ENCODE results near the gene WWC2.
"Not testable (repeated sequence)": the region's sequence is repeated elsewhere in the genome, so short reads cannot be mapped to it uniquely, and the experiment has no call there.

Gene WWC2

GRCh38 chr4:183100827-183101226, 1.8 kb downstream of the WWC2 start:
- DNase-seq (ENCODE audit: low read depth) = no peak

- no peak for DNase-seq (ENCODE audit: low read depth)
Observed at GRCh38 chr4:183101956-183102480, 3.0 kb downstream of the WWC2 start.

DNA sequence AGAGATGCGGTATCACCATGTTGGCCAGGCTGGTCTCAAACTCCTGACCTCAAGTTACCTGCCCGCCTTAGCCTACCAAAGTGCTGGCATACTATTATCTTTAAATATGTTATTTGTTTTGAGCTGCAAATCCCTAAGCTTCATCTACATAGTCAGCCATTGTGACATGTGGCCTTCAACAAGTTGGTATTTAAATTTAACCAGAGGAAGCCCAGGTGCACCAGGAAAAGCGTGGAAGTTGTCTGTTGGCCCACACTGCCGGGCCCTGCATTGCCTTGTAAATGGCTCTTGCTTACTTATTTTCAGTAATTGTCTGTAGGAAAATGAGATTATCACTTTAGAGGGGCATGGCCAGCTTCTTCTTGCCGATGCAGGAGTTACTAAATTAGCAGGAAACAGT, 6.0 kb downstream of the WWC2 start:
- no peak for DNase-seq (ENCODE audit: low read depth)

GRCh38 chr4:183106839-183107238, 7.8 kb downstream of the WWC2 start:
- DNase-seq (ENCODE audit: low read depth) = no peak

- no peak for DNase-seq (ENCODE audit: low read depth)
Observed at GRCh38 chr4:183107891-183108459, 8.9 kb downstream of the WWC2 start.

DNA sequence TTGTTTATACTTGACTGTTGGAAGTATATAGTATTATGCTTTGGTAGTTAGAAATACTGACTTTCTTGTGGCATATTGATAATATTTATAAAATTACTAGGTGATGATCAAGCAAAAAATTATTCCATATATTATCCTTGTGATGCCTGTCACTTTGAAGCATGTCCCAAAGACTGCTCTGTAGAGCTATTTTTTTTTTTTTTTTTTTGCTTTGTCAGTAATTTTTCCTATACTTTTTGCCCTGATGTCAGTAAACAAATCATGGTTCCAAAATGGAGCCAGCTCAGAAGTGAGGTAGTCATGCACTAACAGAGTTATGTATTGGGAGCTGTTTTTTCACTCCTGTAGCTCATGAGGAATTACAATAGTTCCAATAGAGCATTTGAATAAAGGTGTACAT, 11.2 kb downstream of the WWC2 start:
- DNase-seq (ENCODE audit: low read depth) = no peak

GRCh38 chr4:183111452-183111885, 12.4 kb downstream of the WWC2 start:
- no peak for DNase-seq (ENCODE audit: low read depth)

- DNase-seq (ENCODE audit: low read depth) = no peak
Observed at GRCh38 chr4:183118141-183118540, 19.1 kb downstream of the WWC2 start.

DNA sequence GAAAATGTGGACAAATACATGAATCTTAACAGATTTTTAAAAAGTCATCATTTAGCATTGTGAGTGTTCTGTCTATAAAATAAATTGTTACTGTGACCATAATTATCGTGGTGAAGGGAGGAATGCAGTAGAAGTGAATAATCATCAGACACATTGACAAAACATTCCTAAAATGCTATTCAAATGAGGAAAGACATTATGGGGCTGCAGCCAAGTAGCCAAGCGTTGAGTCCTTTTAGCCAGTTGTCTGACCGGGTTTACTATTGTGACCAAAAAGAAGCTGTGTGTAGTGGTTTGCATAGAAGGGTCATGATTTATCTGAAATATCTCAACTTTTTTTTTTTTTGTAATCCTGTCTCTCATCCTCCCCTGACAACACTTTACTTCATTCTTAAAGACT, 19.5 kb downstream of the WWC2 start:
- no peak for DNase-seq (ENCODE audit: low read depth)

DNA sequence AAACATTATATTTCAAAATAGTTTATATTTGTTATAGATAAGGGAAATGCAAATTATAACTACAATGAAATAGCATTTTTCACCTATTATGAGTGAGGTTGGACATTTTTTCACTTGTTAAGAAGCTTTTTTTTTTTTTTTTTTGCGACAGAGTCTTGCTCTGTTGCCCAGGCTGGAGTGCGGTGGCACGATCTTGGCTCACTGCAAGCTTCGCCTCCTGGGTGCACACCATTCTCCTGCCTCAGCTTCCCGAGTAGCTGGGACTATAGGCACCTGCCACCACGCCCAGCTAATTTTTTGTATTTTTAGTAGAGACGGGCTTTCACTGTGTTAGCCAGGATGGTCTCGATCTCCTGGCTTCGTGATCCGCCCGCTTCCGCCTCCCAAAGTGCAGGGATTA, 22.6 kb downstream of the WWC2 start:
- DNase-seq (ENCODE audit: low read depth) = not testable (repeated sequence)

- DNase-seq (ENCODE audit: low read depth) = no peak
Observed at GRCh38 chr4:183124228-183124627, 25.2 kb downstream of the WWC2 start.

GRCh38 chr4:183124865-183125264, 25.8 kb downstream of the WWC2 start:
- no peak for DNase-seq (ENCODE audit: low read depth)

GRCh38 chr4:183129125-183129524, 30.1 kb downstream of the WWC2 start:
- DNase-seq (ENCODE audit: low read depth) = no peak

- no peak for DNase-seq (ENCODE audit: low read depth)
Observed at GRCh38 chr4:183129675-183130074, 30.6 kb downstream of the WWC2 start.

- no peak for DNase-seq (ENCODE audit: low read depth)
Observed at GRCh38 chr4:183130328-183131155, 31.5 kb downstream of the WWC2 start.

DNA sequence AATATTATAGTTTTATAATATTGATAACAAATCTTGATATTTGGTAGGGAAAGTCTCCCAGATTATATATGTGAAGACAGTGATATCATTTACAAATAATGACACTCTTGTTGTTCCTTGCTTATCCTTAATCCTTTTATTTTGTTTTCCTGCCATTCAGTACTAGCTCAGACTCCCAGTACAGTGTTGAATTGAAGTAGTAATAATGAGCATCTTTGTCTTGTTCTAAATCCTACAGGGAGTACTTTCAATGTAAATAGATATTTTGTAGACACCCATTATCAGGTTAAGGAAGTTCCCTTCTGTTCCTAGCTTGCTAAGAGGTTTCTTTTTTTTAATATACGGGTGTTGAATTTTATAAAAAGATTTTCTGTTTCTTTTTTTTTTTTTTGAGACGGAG, 33.0 kb downstream of the WWC2 start:
- DNase-seq (ENCODE audit: low read depth) = no peak

GRCh38 chr4:183132865-183133264, 33.8 kb downstream of the WWC2 start:
- no peak for DNase-seq (ENCODE audit: low read depth)

GRCh38 chr4:183136855-183137254, 37.8 kb downstream of the WWC2 start:
- DNase-seq (ENCODE audit: low read depth) = no peak

GRCh38 chr4:183139058-183139750, 40.1 kb downstream of the WWC2 start:
- no peak for DNase-seq (ENCODE audit: low read depth)

- DNase-seq (ENCODE audit: low read depth) = no peak
Observed at GRCh38 chr4:183139972-183140570, 41.0 kb downstream of the WWC2 start.

GRCh38 chr4:183140911-183141320, 41.9 kb downstream of the WWC2 start:
- DNase-seq (ENCODE audit: low read depth) = no peak

GRCh38 chr4:183141997-183142396, 42.9 kb downstream of the WWC2 start:
- no peak for DNase-seq (ENCODE audit: low read depth)
